GM15510 (cell line): ENCODE measurements around the gene TMEM213.

Experiments
- POLR2A ChIP-seq: IDR thresholded peaks from 3 replicates; pipeline ENCODE4 v1.6.1; 2011; ENCODE audit warnings: borderline replicate concordance; ENCODE audit not compliant: insufficient read length; ENCODE audit errors: extremely low read depth

TMEM213 gene

DNA sequence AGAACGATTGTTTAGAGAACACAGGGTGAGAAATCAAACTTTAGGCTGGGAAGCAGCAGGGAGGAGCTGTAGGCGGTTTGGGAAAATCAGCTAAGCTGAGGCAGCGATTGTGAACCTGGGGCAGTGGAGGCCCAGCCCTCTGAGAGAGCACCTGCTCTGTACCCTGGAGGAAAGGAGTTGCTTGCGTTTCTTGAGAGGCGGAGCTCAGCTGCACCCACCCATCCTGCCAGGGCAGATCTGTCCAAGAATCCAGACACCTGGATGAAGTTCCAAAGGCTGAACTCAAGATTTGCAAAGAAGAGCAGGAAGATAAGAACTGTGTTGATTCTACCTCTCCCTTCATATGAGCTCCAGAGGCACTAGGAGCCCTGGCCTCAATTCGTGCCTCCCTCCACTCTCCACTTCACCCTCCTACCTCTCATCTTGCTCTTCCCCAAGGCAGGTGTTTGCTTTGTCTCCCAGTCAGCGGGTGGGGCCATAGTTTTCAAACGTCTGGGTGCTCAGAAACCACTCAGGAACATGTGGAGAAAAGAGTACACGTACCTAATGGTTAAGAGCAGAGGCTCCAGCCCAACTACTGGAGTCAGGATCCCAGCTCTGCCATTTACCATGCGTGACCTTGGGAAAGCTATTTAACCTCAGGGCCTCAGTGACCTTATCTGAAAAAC, 21.5 kb upstream of the TMEM213 start:
- TF ChIP-seq POLR2A: no peak

DNA sequence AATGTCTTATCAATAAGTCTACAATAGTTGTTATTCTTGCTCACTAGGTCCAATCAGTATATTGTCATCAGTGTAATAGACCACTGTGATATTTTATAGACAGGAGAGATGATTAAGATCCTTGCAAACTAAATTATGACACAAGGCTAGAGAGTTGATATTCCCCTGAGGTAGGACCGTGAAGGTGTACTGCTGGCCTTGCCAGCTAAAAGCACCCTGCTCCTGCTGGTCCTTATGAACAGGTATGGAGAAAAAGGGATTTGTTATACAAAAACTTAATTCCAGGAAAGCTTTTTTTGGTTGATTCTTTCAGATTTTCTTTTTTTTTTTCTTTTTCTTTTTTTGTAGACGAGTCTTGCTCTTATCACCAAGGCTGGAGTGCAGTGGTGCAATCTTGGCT, 16.8 kb upstream of the TMEM213 start:
- TF ChIP-seq POLR2A: no peak

DNA sequence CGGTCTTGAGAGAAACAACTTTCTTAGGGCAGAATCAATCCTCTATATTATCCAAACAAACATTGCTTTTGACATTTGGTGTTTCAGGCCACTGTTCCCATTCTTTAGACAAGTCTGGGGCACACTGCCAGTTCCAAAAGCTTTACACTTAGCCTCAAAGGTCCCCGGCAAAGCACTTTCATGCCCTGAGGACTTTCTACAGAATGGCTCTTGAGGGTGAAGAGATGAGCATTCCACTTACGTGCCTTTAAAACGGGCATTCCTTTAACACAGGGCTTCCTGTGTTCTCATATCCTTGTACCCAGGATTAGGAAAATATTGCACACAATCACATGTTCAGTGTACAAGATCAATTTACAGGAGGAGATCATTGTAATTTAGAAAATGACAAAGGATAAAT, 13.1 kb upstream of the TMEM213 start:
- no peak for TF ChIP-seq POLR2A

DNA sequence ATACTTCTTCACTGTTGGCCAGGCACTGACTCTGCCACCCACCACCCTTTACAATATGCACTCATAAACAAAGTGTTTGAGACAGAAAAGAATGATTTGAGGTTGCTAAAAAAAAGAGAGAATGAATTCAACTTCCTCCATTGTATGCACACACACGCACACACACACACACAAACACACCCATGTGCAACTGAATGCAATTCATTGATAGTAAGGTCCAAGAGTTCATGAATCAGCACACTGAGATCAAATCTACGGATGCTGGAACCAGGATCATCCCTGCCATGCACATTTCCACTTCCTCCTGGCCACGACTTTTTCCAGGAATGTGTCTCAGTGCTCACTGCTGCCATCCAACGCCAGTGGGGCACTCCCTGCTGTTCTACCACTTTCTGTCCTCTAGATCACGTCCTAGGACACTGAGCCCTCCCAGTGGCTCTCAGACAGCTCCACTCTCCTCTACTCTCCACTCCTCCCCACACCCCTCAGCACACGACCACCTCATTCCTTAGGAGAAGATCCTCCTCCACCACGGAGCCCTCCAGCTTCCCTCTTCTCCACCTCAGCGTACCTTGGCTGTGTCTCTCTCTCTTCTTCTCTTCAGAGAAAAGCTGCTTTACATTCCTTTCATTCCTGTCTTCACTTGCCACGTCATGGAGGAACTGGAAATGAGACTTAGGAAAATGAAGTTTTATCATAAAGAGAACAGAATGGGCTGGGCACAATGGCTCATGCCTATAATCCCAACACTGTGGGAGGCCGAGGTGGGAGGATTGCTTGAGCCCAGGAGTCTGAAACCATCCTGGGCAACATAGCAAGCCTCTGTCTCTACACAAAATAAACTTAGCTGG, 12.0 kb upstream of the TMEM213 start:
- TF ChIP-seq POLR2A: no peak

DNA sequence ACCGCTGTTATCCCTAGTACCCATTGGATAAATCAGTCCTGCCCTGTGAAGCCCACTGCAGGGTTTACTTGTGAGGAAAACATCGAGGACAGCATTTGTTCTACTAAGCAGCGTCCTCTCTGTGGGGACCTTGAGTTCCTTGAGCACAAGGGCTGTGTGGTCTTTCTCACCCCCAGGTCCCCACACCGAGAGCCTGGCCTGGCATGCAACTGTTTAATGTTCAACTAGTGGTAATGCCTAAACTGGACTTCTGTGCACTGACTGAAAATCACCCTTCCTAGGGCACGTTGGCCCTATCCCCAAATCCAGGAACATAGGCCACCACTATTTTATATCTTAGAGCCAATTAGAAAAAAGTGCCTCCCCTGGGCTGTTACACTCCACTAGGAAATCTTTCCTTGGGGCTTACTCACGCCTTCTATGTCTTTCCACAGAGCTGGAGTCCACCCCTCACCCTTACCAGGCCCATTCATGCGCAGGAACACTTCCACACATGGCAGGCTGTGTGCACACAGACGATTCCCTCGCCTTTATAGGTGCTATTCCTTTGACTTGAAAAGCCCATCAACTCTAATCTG, 1.7 kb upstream of the TMEM213 start:
- no peak for TF ChIP-seq POLR2A

DNA sequence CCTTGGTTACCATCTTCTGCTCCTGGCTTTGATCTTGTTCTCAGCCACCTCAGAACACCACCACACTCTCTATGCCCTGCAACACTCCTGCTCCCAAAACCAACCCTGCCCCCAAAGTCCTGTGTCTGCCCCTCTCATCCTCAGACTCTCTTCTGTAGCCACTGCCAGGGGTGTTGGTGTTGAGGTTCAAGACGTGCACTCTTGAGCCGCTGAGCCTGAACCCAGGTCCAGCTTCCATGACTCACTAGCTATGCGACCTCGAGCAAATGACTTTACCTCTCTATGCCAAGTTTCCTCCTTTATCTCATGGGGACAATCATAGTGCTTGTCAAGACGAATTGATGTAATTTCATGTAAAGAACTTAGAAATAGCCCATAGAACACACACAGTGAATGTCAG, 1.0 kb downstream of the TMEM213 start:
- no peak for TF ChIP-seq POLR2A

DNA sequence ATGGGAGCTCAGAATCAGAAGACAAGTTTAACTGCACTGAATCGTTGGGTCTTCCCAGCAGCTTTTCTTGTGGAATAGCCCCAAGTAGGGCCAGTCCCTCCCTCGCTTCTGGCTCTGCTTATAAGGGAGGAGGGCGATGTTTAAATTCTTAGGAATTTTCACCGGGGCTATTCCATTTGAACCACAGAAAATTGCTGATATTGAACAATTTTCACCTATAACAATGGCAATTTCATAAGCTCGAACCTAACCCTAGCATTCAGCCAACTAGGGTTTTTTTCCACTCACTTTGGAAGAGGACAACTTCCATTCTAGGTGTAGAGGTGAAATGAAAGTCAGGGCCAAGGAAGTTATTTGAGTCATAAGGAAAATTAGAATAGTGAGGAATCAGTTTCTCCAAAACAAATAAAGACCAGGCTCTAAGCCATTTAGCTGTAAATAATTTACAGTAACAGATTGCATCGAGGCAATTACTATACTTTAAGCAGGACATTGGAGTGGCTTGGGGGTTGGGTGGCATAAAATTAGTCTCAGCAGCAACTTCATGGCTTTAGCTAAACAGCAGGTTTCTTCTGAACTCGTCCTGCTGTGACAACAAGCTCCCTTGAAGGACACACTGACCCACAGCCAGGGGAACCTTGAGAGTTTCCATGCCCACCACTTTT, 1.7 kb downstream of the TMEM213 start:
- no peak for TF ChIP-seq POLR2A

DNA sequence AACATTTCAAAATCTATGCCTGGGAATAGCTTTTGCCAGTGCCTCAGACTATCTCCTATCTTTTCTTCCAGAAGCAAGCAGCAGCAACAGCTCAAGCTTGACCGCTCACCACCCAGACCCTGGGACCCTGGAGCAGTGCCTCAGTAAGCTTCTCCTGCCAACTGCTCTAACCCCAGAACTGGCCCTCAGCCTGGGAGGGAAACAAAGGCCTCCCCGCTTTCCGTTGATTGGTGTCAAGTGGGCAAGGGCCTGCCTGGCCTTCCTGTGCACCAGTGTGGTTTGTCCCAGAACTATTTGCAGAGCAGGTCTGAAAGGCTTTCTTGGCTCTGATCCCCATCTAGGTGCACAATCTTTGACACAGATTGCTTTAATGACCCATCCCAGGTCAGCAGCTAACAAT, 3.5 kb downstream of the TMEM213 start:
- TF ChIP-seq POLR2A: no peak

DNA sequence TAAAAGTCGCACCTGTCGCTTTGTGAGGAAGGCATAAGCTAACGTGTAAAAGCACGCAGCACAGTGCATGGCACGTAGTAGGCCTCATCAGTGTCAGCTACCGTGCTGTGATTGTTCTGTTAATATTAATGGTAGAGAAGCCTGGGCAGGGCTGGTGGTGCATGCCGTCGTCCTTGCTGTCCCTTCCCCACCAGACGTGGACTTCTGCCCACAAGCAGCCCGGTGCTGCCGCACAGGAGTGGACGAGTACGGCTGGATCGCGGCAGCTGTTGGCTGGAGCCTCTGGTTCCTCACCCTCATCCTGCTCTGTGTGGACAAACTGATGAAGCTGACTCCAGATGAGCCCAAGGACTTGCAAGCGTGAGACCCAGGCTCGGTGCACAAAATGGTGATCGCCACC, 4.9 kb downstream of the TMEM213 start:
- TF ChIP-seq POLR2A: no peak

DNA sequence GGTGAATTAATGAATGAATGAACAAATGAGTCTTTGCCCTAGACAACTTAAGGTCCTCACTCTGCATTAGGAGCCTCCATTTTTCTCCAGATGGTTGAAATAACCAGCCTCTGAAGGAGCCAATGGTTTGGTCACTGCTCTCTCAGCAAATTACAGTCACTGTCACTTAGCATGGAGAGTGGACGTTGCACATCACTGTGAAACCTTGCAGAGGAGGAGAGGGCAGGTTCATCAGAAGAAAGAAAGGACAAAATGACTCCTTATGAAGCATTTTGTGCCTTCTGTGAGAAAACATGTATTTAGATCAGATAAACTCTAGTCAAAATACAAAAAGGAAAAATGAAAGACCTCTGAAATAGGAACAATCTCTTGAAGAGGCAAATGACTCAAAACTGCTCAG, 6.8 kb downstream of the TMEM213 start:
- TF ChIP-seq POLR2A: no peak

DNA sequence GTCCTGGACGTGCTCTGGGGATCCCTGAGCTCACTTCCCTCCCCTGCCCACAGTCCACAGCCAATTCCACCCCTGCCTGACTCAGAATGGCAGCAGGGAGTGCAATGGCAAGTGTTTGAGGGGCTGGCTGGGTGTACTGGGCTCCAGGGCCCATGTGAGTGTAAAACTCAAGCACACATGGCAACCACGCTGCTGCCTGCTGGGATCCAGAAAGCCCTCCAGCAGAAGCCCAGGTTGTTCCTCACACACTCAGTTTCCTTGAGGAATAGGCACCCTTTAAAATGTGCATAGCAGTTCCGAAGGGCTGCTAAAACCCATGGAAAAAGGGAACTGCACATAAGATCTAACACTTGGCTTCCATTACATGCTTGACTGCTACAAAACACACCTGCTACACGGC, 11.6 kb downstream of the TMEM213 start:
- TF ChIP-seq POLR2A: no peak

DNA sequence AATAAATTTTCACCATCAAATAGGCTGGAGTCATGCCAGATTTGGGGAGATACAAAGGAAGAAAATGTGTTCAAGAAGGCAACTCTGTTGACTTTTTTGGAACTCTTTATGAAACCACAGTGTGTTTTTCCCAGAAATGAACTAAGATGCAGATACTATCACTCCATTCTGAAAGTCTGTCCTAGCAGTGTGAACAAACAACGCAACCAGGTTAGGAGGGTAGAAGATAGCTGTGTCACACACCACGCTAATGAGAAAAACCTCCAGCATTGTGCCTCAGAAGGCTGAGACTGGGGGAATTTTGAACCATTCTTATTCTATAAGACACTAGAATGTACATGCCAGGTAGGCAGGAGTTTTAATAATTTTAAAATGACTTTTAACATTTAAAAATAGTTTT, 16.2 kb downstream of the TMEM213 start:
- TF ChIP-seq POLR2A: no peak

DNA sequence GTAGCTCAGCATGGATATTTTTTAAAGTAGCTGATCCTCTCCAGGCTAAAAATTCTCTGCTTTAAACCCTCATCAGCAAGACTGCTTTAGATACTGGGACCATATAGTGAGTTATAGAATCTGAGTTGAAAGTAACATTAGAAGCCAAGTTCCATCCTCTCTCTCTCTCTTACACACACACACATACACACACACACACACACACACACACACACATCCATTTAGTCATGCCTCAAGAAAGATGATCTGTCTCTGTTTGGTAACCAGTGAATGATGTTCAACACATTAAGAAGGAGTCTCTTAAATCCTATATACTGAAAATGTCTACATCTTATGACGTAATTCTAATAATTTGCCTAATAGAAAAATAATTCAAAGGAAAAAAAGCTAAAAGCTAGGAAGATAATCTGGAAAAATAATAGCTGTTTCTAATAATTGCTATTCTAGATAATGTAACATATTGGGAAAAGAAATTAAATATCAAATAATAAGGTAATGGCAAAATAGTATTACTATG, 17.1 kb downstream of the TMEM213 start:
- TF ChIP-seq POLR2A: no peak

DNA sequence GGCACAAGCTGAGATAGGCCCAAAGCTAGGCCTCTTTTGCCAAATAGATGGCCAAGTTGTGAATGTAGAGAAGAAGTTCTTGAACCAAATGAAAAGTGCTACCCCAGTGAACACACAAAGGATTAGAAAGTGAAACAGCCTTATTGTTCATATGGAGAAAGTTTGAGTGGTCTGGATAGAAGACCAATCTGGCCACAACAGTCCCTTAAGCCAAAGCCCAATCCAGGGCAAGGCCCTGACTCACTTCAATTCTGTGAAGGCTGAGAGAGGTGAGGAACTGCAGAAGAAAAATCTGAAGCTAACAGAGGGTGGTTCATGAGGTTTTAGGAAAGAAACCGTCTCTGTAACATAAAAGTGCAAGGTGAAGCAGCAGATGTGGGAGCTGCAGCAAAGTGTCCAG, 18.9 kb downstream of the TMEM213 start:
- TF ChIP-seq POLR2A: no peak

DNA sequence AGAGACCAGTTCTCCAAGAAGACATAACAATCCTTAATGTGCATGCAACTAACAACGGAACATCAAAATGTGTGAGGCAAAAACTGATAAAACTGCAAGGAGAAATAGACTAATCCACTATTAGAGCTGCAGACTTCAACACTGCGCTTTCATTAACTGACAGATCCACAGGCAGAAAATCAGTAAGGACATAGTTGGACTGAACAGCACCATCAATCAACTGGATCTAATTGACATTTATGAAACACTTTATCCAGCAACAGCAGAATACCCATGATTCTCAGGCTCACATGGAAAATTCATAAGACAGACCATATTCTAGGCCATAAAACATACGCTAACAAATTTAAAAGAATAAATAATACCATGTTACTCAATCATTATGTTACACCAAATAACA, 21.8 kb downstream of the TMEM213 start:
- TF ChIP-seq POLR2A: no peak
